Measurements from ENCODE around the gene ITM2C.
A peak's percentile ranks its signal among the peaks of the same experiment; 100 is the strongest.

Gene ITM2C

GRCh38 chr2:230821991-230822520 is 42.7 kb upstream of the ITM2C start:
- Mint-ChIP-seq H3K4me1 (peaks cover 21% of the 10 kb centered on the region), H3K36me3 (ENCODE audit: low read depth) (peaks cover 21% of the 10 kb centered on the region), H3K27me3 (ENCODE audit: low read depth, poor library complexity) (no peaks in the 10 kb centered on the region), H3K9me3 (no peaks in the 10 kb centered on the region), H3K4me3 (no peak overlapping the region), H3K27ac (no peak overlapping the region)
- no peak for TF ChIP-seq CTCF (IDR thresholded peaks at IDR 0.05)
- no peak for DNase-seq

- TF ChIP-seq CTCF (IDR thresholded peaks at IDR 0.05): no peak
- H3K4me3 Mint-ChIP-seq: no peak overlapping the region
- peaks cover 7% of the 10 kb centered on the region for H3K36me3 Mint-ChIP-seq (ENCODE audit: low read depth)
- H3K9me3 Mint-ChIP-seq: no peaks in the 10 kb centered on the region
- peaks cover 21% of the 10 kb centered on the region for H3K4me1 Mint-ChIP-seq
- H3K27me3 Mint-ChIP-seq (ENCODE audit: low read depth, poor library complexity): no peaks in the 10 kb centered on the region
- no peak overlapping the region for H3K27ac Mint-ChIP-seq
- DNase-seq: no peak
Observed at GRCh38 chr2:230823264-230823964, 41.3 kb upstream of the ITM2C start.

- Mint-ChIP-seq H3K27ac (no peak overlapping the region), H3K9me3 (no peaks in the 10 kb centered on the region), H3K27me3 (ENCODE audit: low read depth, poor library complexity) (peaks cover 3% of the 10 kb centered on the region), H3K4me1 (peaks cover 21% of the 10 kb centered on the region), H3K36me3 (ENCODE audit: low read depth) (no peaks in the 10 kb centered on the region), H3K4me3 (no peak overlapping the region)
- peak; percentile 72 for TF ChIP-seq CTCF (IDR thresholded peaks at IDR 0.05)
- peak; percentile 66 for DNase-seq
Observed at GRCh38 chr2:230824406-230824978, 40.2 kb upstream of the ITM2C start.

GRCh38 chr2:230825354-230825753 is 39.4 kb upstream of the ITM2C start:
- Mint-ChIP-seq H3K4me1 (peaks cover 19% of the 10 kb centered on the region), H3K9me3 (peaks cover 3% of the 10 kb centered on the region), H3K36me3 (ENCODE audit: low read depth) (no peaks in the 10 kb centered on the region), H3K4me3 (no peak overlapping the region), H3K27me3 (ENCODE audit: low read depth, poor library complexity) (peaks cover 3% of the 10 kb centered on the region), H3K27ac (no peak overlapping the region)
- no peak for DNase-seq
- no peak for TF ChIP-seq CTCF (IDR thresholded peaks at IDR 0.05)

GRCh38 chr2:230827774-230828271 is 36.9 kb upstream of the ITM2C start:
- DNase-seq: no peak
- H3K36me3 Mint-ChIP-seq (ENCODE audit: low read depth): no peaks in the 10 kb centered on the region
- H3K4me1 Mint-ChIP-seq: peaks cover 6% of the 10 kb centered on the region
- H3K9me3 Mint-ChIP-seq: peaks cover 5% of the 10 kb centered on the region
- no peak overlapping the region for H3K27ac Mint-ChIP-seq
- peaks cover 3% of the 10 kb centered on the region for H3K27me3 Mint-ChIP-seq (ENCODE audit: low read depth, poor library complexity)
- H3K4me3 Mint-ChIP-seq: no peak overlapping the region
- TF ChIP-seq CTCF (IDR thresholded peaks at IDR 0.05): no peak

Measured in nephron progenitor cell (in vitro differentiated cells).